Sigmoid colon (tissue), 4 donors: ENCODE data around the gene BCAS1.

Experiments used
- EP300 ChIP-seq, 4 donors: sonication (generic); formaldehyde crosslinking; IDR thresholded peaks; one replicate each; pipeline ENCODE4 v1.6.1; 2017; ENCODE audit warnings: antibody characterized with exemption in 4 of 4
- POLR2AphosphoS5 ChIP-seq, 4 donors: sonication (generic); formaldehyde crosslinking; IDR thresholded peaks; one replicate each; pipeline ENCODE4 v1.6.1; 2017; ENCODE audit warnings: antibody characterized with exemption in 4 of 4
- TF ChIP-seq, protein P1 (sequence below), 4 experiments: fragments of 450-650 bp in 3 of 4; fragments of 200-600 bp in 1 of 4; IDR thresholded peaks; one replicate each; pipeline ENCODE4 v1.5.1; 2016 to 2019; ENCODE audit warnings: antibody characterized with exemption in 4 of 4, mild to moderate bottlenecking in 3 of 4, moderate library complexity in 2 of 4

DNA sequence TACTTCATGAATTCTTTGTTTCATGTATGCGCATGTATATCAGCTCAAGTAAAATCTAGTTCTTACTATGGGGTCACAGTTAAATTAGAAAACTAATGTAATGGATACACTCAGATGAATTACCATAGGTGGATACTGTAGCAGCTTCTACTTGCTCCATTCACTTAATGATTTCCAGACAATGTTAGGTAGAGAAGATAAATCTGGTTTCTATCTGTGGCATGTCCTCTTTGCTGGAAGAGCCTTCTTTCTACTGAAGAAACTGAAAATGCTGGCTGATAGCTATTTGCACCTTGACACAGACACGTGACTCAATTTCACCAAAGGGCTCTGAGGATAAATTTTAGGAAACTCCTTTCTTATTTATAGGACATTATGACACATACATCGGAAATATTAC lies 49.5 kb downstream of the BCAS1 start:
- no peak for TF ChIP-seq EP300 (IDR thresholded peaks at IDR 0.05)
- TF ChIP-seq, protein P1, sequence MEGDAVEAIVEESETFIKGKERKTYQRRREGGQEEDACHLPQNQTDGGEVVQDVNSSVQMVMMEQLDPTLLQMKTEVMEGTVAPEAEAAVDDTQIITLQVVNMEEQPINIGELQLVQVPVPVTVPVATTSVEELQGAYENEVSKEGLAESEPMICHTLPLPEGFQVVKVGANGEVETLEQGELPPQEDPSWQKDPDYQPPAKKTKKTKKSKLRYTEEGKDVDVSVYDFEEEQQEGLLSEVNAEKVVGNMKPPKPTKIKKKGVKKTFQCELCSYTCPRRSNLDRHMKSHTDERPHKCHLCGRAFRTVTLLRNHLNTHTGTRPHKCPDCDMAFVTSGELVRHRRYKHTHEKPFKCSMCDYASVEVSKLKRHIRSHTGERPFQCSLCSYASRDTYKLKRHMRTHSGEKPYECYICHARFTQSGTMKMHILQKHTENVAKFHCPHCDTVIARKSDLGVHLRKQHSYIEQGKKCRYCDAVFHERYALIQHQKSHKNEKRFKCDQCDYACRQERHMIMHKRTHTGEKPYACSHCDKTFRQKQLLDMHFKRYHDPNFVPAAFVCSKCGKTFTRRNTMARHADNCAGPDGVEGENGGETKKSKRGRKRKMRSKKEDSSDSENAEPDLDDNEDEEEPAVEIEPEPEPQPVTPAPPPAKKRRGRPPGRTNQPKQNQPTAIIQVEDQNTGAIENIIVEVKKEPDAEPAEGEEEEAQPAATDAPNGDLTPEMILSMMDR (IDR thresholded peaks at IDR 0.05): no peak
- TF ChIP-seq POLR2AphosphoS5 (IDR thresholded peaks at IDR 0.05): no peak
